Activated CD4-positive, alpha-beta T cell treated with anti-CD3 and anti-CD28 coated beads for 36 hours (primary cell): ENCODE measurements around the gene TMPRSS4. TPM values are rescaled to one million over a fixed set of nuclear protein-coding genes. Genes with fewer than 3 reads are reported as not detected.
"Not testable (repeated sequence)": the region's sequence is repeated elsewhere in the genome, so short reads cannot be mapped to it uniquely, and the experiment has no call there.

Experiments
- ATAC-seq: fragments of 200-7000 bp; cut with Tn5 transposase; one replicate; pipeline ENCODE4 v1.10.0; 2021; ENCODE audit warnings: mild to moderate bottlenecking, moderate library complexity
- CTCF ChIA-PET: fragments of 350-600 bp; sonication (Branson Sonifier 250); formaldehyde crosslinking; loops from one replicate; lab custom pipeline; 2021; ENCODE audit warnings: antibody characterized with exemption; lab: Charles Lee
- POLR2A ChIA-PET: fragments of 350-600 bp; sonication (Branson Sonifier 250); formaldehyde crosslinking; loops from one replicate; lab custom pipeline; 2021; ENCODE audit warnings: antibody characterized with exemption, inconsistent platforms; lab: Charles Lee
- DNase-seq: peaks from one replicate; pipeline ENCODE4 v3.0.0-alpha.2; 2020
- H3K27ac Mint-ChIP-seq: one replicate; pipeline ENCODE4 v1.8.0; 2021; ENCODE audit warnings: mixed read lengths
- H3K27me3 Mint-ChIP-seq: one replicate; pipeline ENCODE4 v1.8.0; 2021; ENCODE audit warnings: mixed read lengths
- H3K36me3 Mint-ChIP-seq: one replicate; pipeline ENCODE4 v1.8.0; 2021; ENCODE audit warnings: low read depth, mixed read lengths
- H3K4me1 Mint-ChIP-seq: one replicate; pipeline ENCODE4 v1.8.0; 2021; ENCODE audit warnings: mixed read lengths
- H3K4me3 Mint-ChIP-seq: one replicate; pipeline ENCODE4 v1.8.0; 2021; ENCODE audit warnings: mild to moderate bottlenecking, moderate library complexity, mixed read lengths
- H3K9me3 Mint-ChIP-seq: one replicate; pipeline ENCODE4 v1.8.0; 2021; ENCODE audit warnings: low read depth, mixed read lengths
- intact Hi-C, 2 experiments: fragments of 100-400 bp; cut with DNase I in 1 of 2; cut with micrococcal nuclease in 1 of 2; formaldehyde crosslinking; loops; one replicate each; pipeline versions ENCODE4 v1.14.2 to v1.15.1; 2022 to 2024; cut with DNase I, micrococcal nuclease
- total RNA-seq, 2 experiments: library from RNA; stranded (reverse); gene quantifications; one replicate each; pipeline ENCODE4 v1.2.3, GENCODE V29; 2021

Gene TMPRSS4
- total RNA-seq, 2 experiments from 2014 or later, result not detected

DNA sequence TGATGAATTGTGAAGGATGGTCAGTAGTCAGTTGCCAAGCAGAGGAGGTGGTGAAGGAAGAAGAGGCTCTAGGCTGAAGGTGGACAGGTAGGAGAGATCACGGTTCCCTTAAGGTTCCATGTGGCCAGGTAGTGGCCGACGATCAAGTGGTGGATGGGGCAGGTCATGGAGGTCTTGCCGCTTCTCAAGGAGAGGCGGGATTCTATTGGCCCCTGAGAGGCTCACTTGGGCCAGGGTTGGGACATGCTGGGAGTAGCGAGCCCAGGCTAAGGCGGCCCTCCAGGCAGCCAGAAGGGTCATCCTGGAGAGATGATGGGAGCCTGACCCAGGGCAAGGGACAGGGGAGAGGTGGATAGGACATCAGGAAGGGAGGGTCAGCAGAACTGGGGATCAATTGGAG, 20.9 kb upstream of the TMPRSS4 start:
- ATAC-seq (no peak), DNase-seq (no peak)
- H3K4me3 Mint-ChIP-seq, result no peak overlapping the region
- no peak overlapping the region for H3K27ac Mint-ChIP-seq
- no peaks in the 10 kb centered on the region for H3K36me3 Mint-ChIP-seq
- ChIA-PET POLR2A (no interaction called here), CTCF (interaction anchor here (0.7 to 7.2 kb wide), 6 partner anchors 105 to 320 kb away, joined by 3 to 211 read pairs (median 5); no protein-coding TSS in a partner anchor)
- H3K9me3 Mint-ChIP-seq, result no peaks in the 10 kb centered on the region
- H3K4me1 Mint-ChIP-seq, result peaks cover 24% of the 10 kb centered on the region
- intact Hi-C loops, result no loop called here
- H3K27me3 Mint-ChIP-seq, result peaks cover 5% of the 10 kb centered on the region

GRCh38 chr11:118056806-118057205, 20.1 kb upstream of the TMPRSS4 start:
- ATAC-seq, result no peak
- ChIA-PET POLR2A (no interaction called here), CTCF (interaction anchor here (0.7 to 7.2 kb wide), 4 partner anchors 106 to 320 kb away, joined by 4 to 211 read pairs (median 50); no protein-coding TSS in a partner anchor)
- peaks cover 16% of the 10 kb centered on the region for H3K4me1 Mint-ChIP-seq
- H3K27me3 Mint-ChIP-seq, result peaks cover 5% of the 10 kb centered on the region
- intact Hi-C loops, result no loop called here
- H3K9me3 Mint-ChIP-seq, result no peaks in the 10 kb centered on the region
- H3K4me3 Mint-ChIP-seq, result no peak overlapping the region
- no peak for DNase-seq
- H3K36me3 Mint-ChIP-seq, result no peaks in the 10 kb centered on the region
- H3K27ac Mint-ChIP-seq, result no peak overlapping the region

DNA sequence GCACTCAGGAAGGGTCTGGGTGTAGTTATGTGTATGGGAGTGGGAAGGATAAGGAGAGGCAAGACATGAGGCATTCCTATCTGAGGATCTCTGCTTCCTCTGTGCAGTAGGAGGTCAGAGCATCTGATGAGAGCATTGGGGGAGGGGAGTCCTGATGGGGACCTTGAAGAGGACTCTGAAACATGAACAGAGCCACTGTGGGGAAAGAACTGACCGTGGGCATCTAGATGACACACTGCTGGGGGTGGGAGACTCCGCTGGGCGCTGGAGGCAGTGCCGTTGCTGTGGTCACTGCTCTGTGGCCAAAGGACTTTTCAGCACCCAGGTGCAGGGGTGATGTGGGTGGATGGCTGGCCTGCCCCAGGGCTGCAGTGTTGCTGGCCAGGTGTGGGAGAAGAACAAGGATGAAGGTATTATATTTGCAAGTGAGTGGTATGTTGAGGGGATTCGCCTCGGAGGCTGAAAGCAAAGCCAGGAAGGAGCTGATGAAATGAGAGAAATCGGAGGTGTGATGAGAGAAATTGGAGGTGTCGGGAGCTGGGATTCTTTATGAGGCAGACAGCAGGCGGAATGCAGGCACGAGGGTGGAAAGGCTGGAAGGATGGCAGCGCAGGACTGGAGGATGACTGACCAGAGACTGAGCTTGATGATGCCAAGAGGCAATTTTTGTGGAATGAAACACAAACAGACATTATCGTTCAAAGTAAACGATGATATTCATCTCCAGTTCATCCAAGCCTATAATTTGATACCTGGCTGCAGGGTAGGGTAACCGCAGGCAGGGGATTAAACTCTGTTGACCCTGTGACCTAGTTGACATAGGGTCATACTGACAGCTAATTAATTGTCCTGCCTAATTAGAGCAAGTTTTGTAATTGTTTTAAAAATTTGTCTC, 19.4 kb upstream of the TMPRSS4 start:
- Mint-ChIP-seq H3K27ac (no peak overlapping the region), H3K4me3 (no peak overlapping the region), H3K4me1 (peaks cover 9% of the 10 kb centered on the region), H3K36me3 (no peaks in the 10 kb centered on the region), H3K9me3 (no peaks in the 10 kb centered on the region), H3K27me3 (peaks cover 5% of the 10 kb centered on the region)
- CTCF ChIA-PET, result interaction anchor here (0.5 to 1.0 kb wide), 3 partner anchors 61 to 214 kb away, joined by 3 to 5 read pairs (median 4); no protein-coding TSS in a partner anchor
- ATAC-seq, result no peak
- POLR2A ChIA-PET, result interaction anchor here (0.7 kb wide), 1 partner anchor 71 kb away, joined by 3 read pairs; no protein-coding TSS in a partner anchor
- no peak for DNase-seq
- intact Hi-C loops, result no loop called here

DNA sequence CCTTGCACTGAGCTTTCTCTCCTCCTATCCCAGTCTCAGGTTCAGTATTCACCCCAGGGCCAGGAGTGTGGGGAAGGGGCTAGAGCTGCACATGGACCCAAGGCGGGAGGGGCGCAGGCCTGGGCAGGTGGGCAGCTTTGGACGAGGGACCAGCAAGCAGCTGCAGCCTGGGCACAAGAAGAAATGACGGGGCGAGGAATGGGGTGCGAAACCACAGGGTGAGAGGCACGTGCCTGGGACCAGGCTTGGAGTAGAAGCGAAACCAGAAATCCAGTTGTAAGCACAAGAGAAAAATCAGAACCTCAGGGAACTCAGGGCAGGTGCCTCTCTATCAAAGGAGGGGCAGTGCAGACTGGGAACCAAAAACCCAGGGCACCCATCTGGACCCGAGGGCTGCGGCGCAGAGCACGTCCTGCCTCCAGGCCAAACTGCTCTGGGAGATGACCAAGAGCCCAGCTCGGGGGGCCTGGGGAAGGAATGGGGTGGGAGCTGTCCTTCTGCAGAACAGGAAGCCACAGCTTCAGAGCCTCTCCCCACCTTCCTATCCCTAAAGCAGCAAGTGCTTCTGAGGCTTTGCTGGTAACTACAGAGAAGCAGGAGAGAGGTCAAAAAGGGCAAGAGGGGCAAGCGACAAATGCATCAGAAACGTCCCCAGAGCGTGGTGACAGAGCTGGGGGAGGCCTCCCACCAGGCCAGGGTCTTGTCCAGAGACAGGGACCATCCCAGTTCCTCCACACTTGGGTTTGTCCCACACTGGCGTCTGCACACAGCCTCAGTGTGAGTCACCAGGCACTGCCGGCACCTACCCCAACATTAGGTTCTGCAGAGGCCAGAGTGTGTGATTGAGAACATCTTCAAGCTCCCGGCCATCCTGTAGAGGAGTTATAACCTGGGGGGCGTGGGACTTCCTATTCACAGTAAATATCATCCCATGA, 18.3 kb upstream of the TMPRSS4 start:
- CTCF ChIA-PET, result interaction anchor here (0.6 to 1.0 kb wide), 3 partner anchors 98 to 234 kb away, joined by 3 to 5 read pairs (median 3); partner anchors contain the start of gene FXYD2
- POLR2A ChIA-PET, result interaction anchor here (0.7 kb wide), 1 partner anchor 72 kb away, joined by 3 read pairs; no protein-coding TSS in a partner anchor
- intact Hi-C loops, result no loop called here

DNA sequence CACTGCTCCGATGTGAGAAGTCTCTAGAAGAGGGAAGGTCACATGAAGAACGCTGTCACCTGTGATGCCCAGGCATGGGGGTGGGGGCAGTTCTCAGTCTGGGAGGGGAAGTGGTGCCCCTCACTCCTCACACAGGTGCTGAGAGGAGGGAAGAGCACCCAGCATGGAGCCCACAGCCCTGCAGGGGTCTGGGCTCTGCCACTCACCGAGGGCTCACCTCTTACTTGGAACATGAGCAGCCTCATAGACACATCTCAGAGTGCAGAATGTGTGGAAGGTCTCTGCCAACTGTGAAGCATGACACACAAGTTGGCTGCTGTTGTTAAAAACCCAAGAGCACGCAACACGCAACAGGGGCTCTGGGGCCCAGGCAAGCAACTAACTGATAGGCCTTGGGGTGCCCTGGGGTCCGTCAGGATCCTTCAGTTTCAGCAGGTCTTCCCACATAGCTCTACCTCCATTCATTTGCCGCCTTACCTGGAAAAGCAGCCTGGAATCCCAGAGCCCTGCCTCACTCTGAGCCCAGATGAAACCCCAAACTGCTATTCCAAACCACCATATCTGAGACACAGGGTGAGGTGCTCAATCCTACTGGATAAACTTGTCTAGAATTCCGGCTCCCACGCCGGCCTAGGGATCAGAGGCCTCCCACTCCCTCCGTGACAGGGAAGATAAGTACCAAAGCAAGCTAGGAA, 17.5 kb upstream of the TMPRSS4 start:
- Mint-ChIP-seq H3K4me3 (no peak overlapping the region), H3K27me3 (peaks cover 5% of the 10 kb centered on the region), H3K4me1 (no peaks in the 10 kb centered on the region), H3K36me3 (no peaks in the 10 kb centered on the region), H3K27ac (no peak overlapping the region), H3K9me3 (no peaks in the 10 kb centered on the region)
- ChIA-PET CTCF (interaction anchor here (0.6 to 1.0 kb wide), 2 partner anchors 99 to 235 kb away, joined by 3 read pairs; partner anchors contain the start of gene FXYD2), POLR2A (no interaction called here)
- ATAC-seq (no peak), DNase-seq (no peak)
- intact Hi-C loops, result no loop called here

More for the DNA sequence above, 18.3 kb upstream of the TMPRSS4 start:
- no peak for DNase-seq
- Mint-ChIP-seq H3K27ac (no peak overlapping the region), H3K27me3 (peaks cover 5% of the 10 kb centered on the region), H3K9me3 (no peaks in the 10 kb centered on the region), H3K4me3 (no peak overlapping the region), H3K4me1 (no peaks in the 10 kb centered on the region), H3K36me3 (no peaks in the 10 kb centered on the region)
- ATAC-seq, result no peak

- CTCF ChIA-PET, result no interaction called here
- Mint-ChIP-seq H3K9me3 (no peaks in the 10 kb centered on the region), H3K36me3 (no peaks in the 10 kb centered on the region), H3K27ac (no peak overlapping the region), H3K4me1 (no peaks in the 10 kb centered on the region), H3K4me3 (no peak overlapping the region), H3K27me3 (peaks cover 5% of the 10 kb centered on the region)
- no peak for ATAC-seq
- DNase-seq, result no peak
- intact Hi-C loops, result no loop called here
- POLR2A ChIA-PET, result no interaction called here
Measured at GRCh38 chr11:118060081-118060661, 16.7 kb upstream of the TMPRSS4 start.

GRCh38 chr11:118060869-118061268, 16.0 kb upstream of the TMPRSS4 start:
- H3K9me3 Mint-ChIP-seq, result no peaks in the 10 kb centered on the region
- DNase-seq (no peak), ATAC-seq (peak; percentile 30)
- no peaks in the 10 kb centered on the region for H3K36me3 Mint-ChIP-seq
- H3K4me3 Mint-ChIP-seq, result no peak overlapping the region
- no peaks in the 10 kb centered on the region for H3K4me1 Mint-ChIP-seq
- H3K27ac Mint-ChIP-seq, result no peak overlapping the region
- CTCF ChIA-PET, result interaction anchor here (0.8 to 1.9 kb wide), 3 partner anchors 7 to 216 kb away, joined by 3 to 10 read pairs (median 7); no protein-coding TSS in a partner anchor
- POLR2A ChIA-PET, result interaction anchor here (0.6 kb wide), 1 partner anchor 791 kb away, joined by 3 read pairs; no protein-coding TSS in a partner anchor
- intact Hi-C loops, result no loop called here
- H3K27me3 Mint-ChIP-seq, result peaks cover 5% of the 10 kb centered on the region

- ChIA-PET CTCF (interaction anchor here (0.7 to 1.9 kb wide), 4 partner anchors 8 to 230 kb away, joined by 3 to 10 read pairs (median 5); no protein-coding TSS in a partner anchor), POLR2A (interaction anchor here (0.6 kb wide), 1 partner anchor 790 kb away, joined by 3 read pairs; no protein-coding TSS in a partner anchor)
- Mint-ChIP-seq H3K27me3 (peaks cover 5% of the 10 kb centered on the region), H3K9me3 (no peaks in the 10 kb centered on the region), H3K4me1 (no peaks in the 10 kb centered on the region), H3K36me3 (no peaks in the 10 kb centered on the region), H3K4me3 (no peak overlapping the region), H3K27ac (no peak overlapping the region)
- ATAC-seq (no peak), DNase-seq (no peak)
- intact Hi-C loops, result no loop called here
Measured at GRCh38 chr11:118061586-118062125, 15.2 kb upstream of the TMPRSS4 start.

DNA sequence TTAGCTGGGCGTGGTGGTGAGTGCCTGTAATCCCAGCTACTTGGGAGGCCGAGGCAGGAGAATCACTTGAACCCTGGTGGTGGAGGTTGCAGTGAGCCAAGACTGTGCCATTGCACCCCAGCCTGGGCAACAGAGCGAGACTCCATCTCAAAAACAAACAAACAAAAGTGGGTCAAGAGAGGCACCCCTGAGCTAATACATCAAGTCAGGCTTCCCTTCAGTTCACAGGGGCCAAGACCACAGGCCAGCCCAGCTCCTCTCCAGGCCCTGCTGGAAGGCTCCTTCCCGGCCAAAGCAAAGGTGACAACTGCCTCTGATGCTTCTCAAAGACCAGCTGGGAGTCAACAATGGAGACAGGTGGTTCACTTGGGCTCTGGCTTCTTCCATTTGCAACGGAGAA, 14.7 kb upstream of the TMPRSS4 start:
- H3K4me1 Mint-ChIP-seq, H3K36me3 Mint-ChIP-seq, H3K27ac Mint-ChIP-seq, DNase-seq, ATAC-seq, POLR2A ChIA-PET, intact Hi-C loops, H3K27me3 Mint-ChIP-seq, H3K9me3 Mint-ChIP-seq, H3K4me3 Mint-ChIP-seq: not testable (repeated sequence)
- CTCF ChIA-PET, result interaction anchor here (0.7 to 1.9 kb wide), 3 partner anchors 9 to 229 kb away, joined by 3 to 10 read pairs (median 7); no protein-coding TSS in a partner anchor

- H3K4me1 Mint-ChIP-seq, DNase-seq, H3K36me3 Mint-ChIP-seq, H3K27ac Mint-ChIP-seq, POLR2A ChIA-PET, H3K4me3 Mint-ChIP-seq, intact Hi-C loops, H3K27me3 Mint-ChIP-seq, ATAC-seq, H3K9me3 Mint-ChIP-seq: not testable (repeated sequence)
- CTCF ChIA-PET, result interaction anchor here (1.9 kb wide), 1 partner anchor 9 kb away, joined by 7 read pairs; no protein-coding TSS in a partner anchor
Measured at GRCh38 chr11:118062631-118063030, 14.2 kb upstream of the TMPRSS4 start.
